GF-D8 (cell line): Measurements from ENCODE around the gene NOX5.

ENCODE experiments used
- DNase-seq: peaks from one replicate; lab custom pipeline; 2025; lab: John Stamatoyannopoulos, UW

NOX5 gene

GRCh38 chr15:69104050-69104750 is 89.7 kb downstream of the NOX5 start:
- no peak for DNase-seq

- no peak for DNase-seq
Measured at GRCh38 chr15:69105451-69105985, 91.0 kb downstream of the NOX5 start.

GRCh38 chr15:69107025-69107620 is 92.6 kb downstream of the NOX5 start:
- no peak for DNase-seq
